GM12873 (cell line): ENCODE measurements around the gene PKN1.

ENCODE experiments used
- TF ChIP-seq, protein P1 (sequence below): IDR thresholded peaks from 2 replicates; pipeline ENCODE4 v1.5.1; 2012; ENCODE audit warnings: low read depth, mild to moderate bottlenecking, moderate library complexity, low read length, control low read depth; ENCODE audit not compliant: insufficient read depth; ENCODE audit errors: missing control alignments

The PKN1 gene

DNA sequence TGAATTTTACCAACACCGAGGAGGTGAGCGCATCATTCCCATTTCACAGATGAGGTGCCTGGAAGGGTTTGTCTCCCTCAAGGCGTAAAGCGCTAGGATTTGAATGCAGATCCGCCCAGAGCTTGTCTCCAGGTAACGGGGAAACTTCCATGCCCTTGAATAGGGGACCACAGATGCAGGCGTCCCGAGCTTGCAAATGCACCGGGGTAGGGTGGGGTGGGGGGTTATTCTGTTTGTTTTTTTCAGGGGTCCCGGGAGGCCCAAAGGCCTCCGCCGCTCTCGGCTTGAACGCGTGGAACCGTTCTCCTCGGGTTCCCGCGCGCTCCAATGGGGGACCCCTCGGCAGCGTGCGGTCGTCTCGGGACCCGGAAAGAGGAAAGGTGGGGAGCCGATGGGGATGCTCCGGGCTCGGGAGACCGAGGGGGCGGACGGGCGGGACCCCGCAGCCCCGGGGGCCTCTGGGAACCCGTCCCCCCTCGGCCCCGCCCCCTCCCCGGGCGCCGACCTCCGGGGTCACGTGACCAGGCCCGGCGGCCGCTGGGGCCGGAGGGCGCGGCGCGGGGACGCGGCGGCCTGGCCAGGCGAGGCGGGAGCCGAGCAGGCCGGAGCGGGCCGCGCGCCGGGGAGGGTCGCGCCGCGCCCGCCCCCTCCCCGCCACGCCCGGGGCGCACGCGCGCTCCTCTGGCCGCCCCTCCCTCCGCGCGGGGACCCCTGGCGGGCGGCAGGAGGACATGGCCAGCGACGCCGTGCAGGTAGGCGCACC, at the start of gene PKN1:
Gene PKN1, plus strand, starts transcription at position 516 of the 763 bp plus-strand sequence. Its CDS starts 216 bp downstream, at position 732.
- TF ChIP-seq, protein P1, sequence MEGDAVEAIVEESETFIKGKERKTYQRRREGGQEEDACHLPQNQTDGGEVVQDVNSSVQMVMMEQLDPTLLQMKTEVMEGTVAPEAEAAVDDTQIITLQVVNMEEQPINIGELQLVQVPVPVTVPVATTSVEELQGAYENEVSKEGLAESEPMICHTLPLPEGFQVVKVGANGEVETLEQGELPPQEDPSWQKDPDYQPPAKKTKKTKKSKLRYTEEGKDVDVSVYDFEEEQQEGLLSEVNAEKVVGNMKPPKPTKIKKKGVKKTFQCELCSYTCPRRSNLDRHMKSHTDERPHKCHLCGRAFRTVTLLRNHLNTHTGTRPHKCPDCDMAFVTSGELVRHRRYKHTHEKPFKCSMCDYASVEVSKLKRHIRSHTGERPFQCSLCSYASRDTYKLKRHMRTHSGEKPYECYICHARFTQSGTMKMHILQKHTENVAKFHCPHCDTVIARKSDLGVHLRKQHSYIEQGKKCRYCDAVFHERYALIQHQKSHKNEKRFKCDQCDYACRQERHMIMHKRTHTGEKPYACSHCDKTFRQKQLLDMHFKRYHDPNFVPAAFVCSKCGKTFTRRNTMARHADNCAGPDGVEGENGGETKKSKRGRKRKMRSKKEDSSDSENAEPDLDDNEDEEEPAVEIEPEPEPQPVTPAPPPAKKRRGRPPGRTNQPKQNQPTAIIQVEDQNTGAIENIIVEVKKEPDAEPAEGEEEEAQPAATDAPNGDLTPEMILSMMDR: no peak

DNA sequence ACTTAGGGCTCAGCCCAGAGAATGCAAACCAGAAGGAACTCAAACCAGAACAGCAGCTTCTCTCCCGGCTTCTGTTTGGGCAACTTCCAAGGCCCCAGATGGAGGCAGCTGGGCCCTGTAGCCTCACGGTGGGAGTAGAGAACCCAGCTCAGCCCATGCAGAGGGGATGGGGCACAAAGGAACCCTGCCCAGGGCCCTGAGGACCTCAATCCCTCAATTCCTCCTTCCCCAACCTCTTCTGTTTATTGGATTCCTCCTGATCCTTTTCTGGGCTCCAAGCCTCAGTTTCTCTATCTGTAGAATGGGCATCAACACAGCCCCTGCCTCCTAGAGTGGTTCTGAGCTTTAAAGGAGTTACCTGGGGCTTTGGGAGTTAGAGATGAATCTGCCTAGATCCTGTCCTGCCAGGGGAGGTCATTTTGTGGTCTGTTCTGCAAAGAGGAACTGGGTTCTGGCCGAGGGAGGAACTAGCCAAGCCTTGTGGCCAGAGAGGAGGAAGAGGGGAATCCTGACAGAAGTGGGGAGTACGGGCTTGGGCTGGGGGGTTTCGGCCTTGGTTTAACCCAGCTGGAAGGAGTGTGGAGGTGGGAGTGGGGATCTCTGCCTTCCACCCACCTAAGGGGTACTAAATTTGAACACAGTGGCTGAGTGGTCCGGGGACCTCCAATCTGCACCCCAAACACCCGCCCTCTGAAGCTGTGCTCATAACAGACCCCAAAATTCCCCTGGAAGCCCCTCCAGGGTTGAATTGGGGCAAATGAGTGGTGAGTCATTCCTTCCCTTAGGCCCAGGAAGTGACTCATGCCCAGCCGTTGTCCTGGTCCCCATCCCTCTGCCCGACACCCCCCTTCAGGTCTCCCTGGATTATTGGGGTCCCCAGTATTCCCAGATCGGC, 49.2 kb upstream of the PKN1 start:
- TF ChIP-seq, protein P1: peak; percentile 20

DNA sequence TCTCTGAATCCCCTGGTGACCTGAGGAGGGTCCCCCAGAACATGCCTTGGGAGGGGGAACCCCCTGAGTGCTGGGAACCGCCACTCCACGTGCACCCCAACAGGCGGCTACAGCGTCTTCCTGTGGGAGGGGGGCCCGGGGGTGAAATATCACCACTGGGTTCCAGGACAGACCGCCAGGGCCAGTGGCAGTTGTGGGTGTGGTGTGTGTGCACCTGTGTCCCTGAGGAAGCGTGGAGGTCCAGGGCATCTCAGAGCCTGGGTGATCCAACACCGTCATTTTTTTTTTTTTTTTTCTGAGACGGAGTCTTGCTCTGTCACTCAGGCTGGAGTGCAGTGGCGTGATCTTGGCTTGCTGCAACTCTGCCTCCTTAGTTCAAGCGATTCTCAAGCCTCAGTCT, 47.6 kb upstream of the PKN1 start:
- TF ChIP-seq, protein P1: peak; percentile 10

DNA sequence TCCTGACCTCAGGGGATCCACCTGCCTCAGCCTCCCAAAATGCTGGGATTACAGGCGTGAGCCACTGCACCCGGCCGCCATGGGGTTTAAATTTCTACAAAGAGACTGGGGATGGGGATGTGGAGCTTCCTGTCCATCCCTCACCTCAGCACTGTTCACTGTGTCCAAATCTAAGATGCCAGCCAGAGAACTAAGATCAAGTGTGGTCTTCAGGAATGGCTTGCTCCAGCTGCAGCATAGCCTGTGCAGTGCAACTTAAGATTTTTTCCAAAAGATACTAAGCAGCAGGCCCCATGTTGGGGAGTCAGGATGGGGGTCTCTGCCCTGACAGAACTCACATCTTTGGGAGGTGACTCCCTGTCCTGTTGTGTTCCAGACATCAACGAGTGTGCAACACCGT, 42.6 kb upstream of the PKN1 start:
- TF ChIP-seq, protein P1: no peak

DNA sequence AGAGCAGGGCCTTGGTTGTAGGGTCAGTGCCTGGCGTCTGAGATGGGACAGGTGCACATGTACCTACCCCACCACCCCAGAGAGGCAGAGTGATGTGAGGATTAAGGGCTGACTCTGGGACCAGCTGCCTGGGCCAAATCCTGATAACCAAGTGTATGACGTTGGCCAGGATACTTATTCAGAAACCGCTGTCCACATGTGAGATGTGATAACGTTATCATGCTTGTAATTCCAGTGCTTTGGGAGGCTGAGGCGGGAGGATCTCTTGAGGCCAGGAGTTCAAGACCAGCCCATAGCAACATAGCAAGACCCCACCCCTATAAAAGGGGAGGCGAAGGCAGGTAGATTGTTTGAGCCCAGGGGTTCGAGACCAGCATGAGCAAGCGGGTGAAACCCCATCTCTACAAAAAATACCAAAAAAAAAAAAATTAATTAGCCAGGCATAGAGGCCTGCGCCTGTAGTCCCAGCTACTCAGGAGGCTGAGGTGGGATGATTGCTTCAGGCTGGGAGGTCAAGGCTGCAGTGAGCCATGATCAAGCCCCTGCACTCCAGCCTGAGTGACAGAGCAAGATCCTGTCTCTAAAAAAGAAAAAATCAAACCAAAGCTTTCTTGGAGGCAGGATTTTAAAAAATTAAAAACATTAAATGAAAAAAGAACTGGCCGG, 41.8 kb upstream of the PKN1 start:
- TF ChIP-seq, protein P1: no peak

DNA sequence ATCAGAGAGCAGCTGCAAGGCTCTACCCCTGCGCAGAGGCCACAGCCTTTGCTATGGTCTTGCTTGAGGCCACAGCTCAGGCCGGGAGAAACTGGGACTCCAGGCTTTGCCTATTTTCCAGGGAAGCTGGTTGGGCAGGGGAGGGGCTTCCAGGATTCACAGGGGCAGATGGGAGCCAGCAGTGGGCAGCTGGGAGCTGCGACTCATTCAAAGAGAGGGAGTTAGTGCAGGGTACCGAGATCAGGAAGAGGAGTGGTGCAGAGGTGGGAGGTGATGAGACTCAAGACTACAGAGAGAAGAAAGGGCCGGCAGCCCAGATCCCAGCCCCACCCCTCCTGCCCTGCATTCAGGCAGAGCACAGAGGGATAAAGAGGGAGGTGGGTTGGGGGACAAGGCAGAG, 39.8 kb upstream of the PKN1 start:
- TF ChIP-seq, protein P1: no peak

- TF ChIP-seq, protein P1: no peak
These were observed 38.9 kb upstream of the PKN1 start for GRCh38 chr19:14394167-14394566.
